ENCODE results near the gene MEX3D. TPM values are rescaled to one million over a fixed set of nuclear protein-coding genes. Genes with fewer than 3 reads are reported as not detected.

MEX3D gene
- polyA plus RNA-seq, 1 experiment, result 5.4 TPM

DNA sequence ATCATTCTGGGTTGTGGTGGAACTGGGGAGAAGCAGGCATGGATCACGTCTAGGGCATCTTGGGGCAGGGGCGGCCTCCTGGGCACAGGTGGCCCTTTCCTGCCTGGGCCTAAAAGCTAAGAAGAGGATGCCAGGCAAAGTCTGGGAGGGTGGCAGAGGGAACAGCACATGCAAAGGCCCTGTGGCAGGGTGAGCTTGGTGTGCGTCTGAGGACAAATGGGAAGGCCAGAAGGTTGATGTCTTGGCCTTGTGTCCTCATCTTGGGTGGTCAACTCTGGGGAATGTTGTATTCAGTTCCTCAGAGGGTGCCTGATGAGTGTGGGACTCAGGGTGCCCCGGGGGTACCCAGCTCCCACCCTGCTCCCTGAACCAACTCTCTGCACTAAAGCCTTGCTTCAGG lies 49.7 kb downstream of the MEX3D start:
- no peak for TF ChIP-seq CTCF (IDR thresholded peaks at IDR 0.05; ENCODE audit: insufficient read depth, low read depth, low read length)
- ChIA-PET CTCF (interaction anchor here (0.7 kb wide), 1 partner anchor 339 kb away, joined by 3 read pairs; no protein-coding TSS in a partner anchor), POLR2A (no interaction called here)
- DNase-seq (ENCODE audit: low read depth), result no peak
- H3K36me3 ChIP-seq (ENCODE audit: control insufficient read depth, insufficient read depth, low read length), result no peaks in the 10 kb centered on the region
- H3K27me3 ChIP-seq (ENCODE audit: control insufficient read depth, insufficient read depth, low read length), result peaks cover 9% of the 10 kb centered on the region
- H3K4me3 ChIP-seq (ENCODE audit: low read depth, low read length), result no peak overlapping the region

DNA sequence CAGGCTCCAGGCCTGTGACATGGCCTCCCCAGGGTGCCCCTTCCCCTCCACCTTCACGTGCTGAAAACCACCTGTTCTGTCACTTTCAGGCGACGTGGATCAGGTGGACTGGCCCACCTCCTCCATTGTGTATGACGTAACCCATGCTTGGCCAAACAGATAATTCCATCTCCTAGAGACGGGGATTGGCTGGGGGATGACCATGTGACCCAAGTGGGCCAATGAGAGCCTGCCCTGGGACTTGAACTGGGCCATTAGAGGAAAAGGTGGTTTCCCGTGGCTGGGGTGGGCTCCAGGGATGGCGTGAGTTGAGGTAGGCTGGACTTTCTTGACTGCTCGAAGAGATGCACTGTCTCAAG lies 51.8 kb downstream of the MEX3D start:
- ChIA-PET CTCF (no interaction called here), POLR2A (no interaction called here)
- no peak overlapping the region for H3K4me3 ChIP-seq (ENCODE audit: low read depth, low read length)
- TF ChIP-seq CTCF (IDR thresholded peaks at IDR 0.05; ENCODE audit: insufficient read depth, low read depth, low read length), result no peak
- no peak for DNase-seq (ENCODE audit: low read depth)
- H3K27me3 ChIP-seq (ENCODE audit: control insufficient read depth, insufficient read depth, low read length), result peaks cover 3% of the 10 kb centered on the region; the same call in 1 of the 2 replicates
- H3K36me3 ChIP-seq (ENCODE audit: control insufficient read depth, insufficient read depth, low read length), result no peaks in the 10 kb centered on the region

DNA sequence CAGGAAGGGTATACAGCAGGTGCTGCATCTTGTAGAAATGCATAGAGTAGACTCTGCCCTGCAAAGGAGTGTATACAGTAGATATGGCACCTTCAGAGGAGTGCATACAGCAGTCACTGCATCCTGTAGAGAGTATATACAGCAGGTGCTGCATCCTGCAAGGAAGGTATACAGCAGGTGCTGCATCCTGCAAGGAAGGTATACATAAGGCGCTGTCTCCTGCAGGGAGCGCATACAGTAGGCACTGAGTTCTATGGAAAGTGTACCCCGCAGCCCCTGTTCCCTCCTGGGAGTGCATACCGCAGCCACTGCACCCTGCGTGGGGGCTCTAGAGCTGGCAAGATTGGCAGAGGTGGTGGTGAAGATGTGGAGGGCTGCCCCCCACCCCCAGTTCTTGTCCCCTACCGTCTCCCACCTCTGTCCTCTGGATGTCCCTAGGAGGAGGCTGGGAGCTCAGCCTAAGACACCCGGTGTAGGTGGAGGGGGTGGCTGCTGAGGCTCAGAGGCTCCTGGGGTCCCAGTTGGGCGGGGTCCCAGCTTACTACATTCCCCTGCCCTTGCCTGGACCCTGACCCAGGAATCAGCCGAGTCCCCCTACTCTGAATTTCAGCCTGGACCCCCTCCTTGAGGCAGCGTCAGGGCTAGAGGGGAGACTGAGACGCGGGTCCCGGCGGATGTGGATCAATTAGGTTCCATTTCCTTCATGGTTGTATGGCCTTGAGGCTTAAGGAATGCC lies 53.0 kb downstream of the MEX3D start:
- CTCF ChIA-PET, result interaction anchor here (0.8 to 1.0 kb wide), 2 partner anchors 11 to 23 kb away, joined by 3 to 4 read pairs; no protein-coding TSS in a partner anchor
- POLR2A ChIA-PET, result no interaction called here
- no peak for TF ChIP-seq CTCF (IDR thresholded peaks at IDR 0.05; ENCODE audit: insufficient read depth, low read depth, low read length)
- H3K36me3 ChIP-seq (ENCODE audit: control insufficient read depth, insufficient read depth, low read length), result no peaks in the 10 kb centered on the region
- H3K27me3 ChIP-seq (ENCODE audit: control insufficient read depth, insufficient read depth, low read length), result peaks cover 3% of the 10 kb centered on the region; the same call in 1 of the 2 replicates
- H3K4me3 ChIP-seq (ENCODE audit: low read depth, low read length), result no peak overlapping the region
- no peak for DNase-seq (ENCODE audit: low read depth)

DNA sequence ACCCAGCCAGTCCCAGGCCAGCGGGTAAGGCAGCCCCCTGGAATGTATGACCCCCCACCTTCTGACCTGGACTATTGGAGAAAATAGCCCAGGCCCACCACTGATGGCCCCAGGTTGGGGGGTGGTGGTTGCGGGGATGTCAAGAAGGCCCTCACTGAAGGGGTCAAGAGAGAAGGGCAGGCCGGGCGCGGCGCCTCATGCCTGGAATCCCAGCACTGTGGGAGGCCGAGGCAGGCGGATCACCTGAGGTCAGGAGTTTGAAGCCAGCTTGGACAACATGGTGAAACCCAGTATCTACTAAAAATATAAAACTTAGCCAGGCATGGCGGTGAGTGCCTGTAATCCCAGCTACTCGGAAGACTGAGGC lies 53.8 kb downstream of the MEX3D start:
- CTCF ChIA-PET, result interaction anchor here (0.8 to 1.0 kb wide), 2 partner anchors 10 to 22 kb away, joined by 3 to 4 read pairs; no protein-coding TSS in a partner anchor
- no peak overlapping the region for H3K4me3 ChIP-seq (ENCODE audit: low read depth, low read length)
- 0 out of 2 replicates have a peak, but pooled peaks cover 1% of the 10 kb centered on the region for H3K27me3 ChIP-seq (ENCODE audit: control insufficient read depth, insufficient read depth, low read length)
- peaks cover 2% of the 10 kb centered on the region; the same call in 1 of the 2 replicates for H3K36me3 ChIP-seq (ENCODE audit: control insufficient read depth, insufficient read depth, low read length)
- POLR2A ChIA-PET, result no interaction called here
- no peak for TF ChIP-seq CTCF (IDR thresholded peaks at IDR 0.05; ENCODE audit: insufficient read depth, low read depth, low read length)
- DNase-seq (ENCODE audit: low read depth), result no peak

- peak overlapping the region; percentile 71 for H3K4me3 ChIP-seq (ENCODE audit: low read depth, low read length)
- H3K36me3 ChIP-seq (ENCODE audit: control insufficient read depth, insufficient read depth, low read length), result peaks cover 2% of the 10 kb centered on the region; the same call in 1 of the 2 replicates
- ChIA-PET POLR2A (no interaction called here), CTCF (interaction anchor here (0.7 to 1.0 kb wide), 3 partner anchors 9 to 10 kb away, joined by 3 to 4 read pairs (median 3); no protein-coding TSS in a partner anchor)
- 0 out of 2 replicates have a peak, but pooled peaks cover 1% of the 10 kb centered on the region for H3K27me3 ChIP-seq (ENCODE audit: control insufficient read depth, insufficient read depth, low read length)
- TF ChIP-seq CTCF (IDR thresholded peaks at IDR 0.05; ENCODE audit: insufficient read depth, low read depth, low read length), result peak; percentile 93
- DNase-seq (ENCODE audit: low read depth), result no peak
These were observed 54.4 kb downstream of the MEX3D start for GRCh38 chr19:1513499-1514294.
